ENCODE data around the gene RRN3. TPM values are rescaled to one million over a fixed set of nuclear protein-coding genes. Genes with fewer than 3 reads are reported as not detected.

RRN3 gene, protein sequence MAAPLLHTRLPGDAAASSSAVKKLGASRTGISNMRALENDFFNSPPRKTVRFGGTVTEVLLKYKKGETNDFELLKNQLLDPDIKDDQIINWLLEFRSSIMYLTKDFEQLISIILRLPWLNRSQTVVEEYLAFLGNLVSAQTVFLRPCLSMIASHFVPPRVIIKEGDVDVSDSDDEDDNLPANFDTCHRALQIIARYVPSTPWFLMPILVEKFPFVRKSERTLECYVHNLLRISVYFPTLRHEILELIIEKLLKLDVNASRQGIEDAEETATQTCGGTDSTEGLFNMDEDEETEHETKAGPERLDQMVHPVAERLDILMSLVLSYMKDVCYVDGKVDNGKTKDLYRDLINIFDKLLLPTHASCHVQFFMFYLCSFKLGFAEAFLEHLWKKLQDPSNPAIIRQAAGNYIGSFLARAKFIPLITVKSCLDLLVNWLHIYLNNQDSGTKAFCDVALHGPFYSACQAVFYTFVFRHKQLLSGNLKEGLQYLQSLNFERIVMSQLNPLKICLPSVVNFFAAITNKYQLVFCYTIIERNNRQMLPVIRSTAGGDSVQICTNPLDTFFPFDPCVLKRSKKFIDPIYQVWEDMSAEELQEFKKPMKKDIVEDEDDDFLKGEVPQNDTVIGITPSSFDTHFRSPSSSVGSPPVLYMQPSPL
- 41.7 and 46.0 TPM in 2 replicates for total RNA-seq (2014; rRNA removed; shearing (Covaris generic))

DNA sequence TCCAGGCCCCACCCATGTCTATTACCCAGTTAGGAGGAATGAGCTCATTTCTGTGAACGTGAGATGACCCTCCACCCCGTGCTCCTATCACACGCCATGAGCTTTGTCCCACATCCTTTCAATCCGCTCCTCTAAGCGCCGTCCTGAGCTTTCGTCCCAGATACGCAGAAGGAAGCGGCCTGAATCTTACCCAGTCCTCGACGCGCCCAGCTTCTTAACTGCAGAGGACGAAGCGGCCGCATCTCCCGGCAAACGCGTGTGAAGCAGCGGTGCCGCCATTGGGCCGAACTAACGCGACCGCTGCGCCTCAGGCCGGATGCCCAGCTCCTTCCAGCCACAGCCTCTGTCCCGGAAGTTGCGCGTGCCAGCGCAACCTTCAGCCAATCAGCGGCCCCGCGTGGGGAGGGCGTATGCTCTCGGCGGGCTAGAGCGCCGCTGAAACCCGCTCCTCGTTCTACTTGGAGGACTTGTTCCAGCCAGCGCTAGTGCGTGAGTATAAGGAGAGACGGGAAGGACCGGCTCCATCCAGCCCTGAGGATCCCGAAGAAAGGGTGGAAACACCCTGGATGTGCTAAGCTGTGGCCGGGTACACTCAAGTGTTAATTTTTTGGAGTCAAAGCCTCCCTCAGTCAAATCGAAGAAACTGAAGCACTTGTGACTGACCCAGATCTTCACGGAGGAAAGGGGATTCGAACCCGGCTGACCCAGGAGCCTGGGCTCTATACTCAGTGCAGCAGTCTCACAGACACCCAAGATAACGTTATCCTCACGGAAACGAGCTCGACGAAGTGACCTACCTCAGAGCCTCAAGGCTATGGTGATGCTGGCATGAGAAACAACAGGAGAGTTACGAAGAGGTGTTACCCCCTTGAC, at the start of gene RRN3:
TSS of gene RRN3 (minus strand) at position 318 of the 873 bp plus-strand sequence. CDS start at position 279, 39 bp downstream.

Small RNAs within 50 kb of the gene (small RNA-seq; reads per million reads assigned to genes)
- gene MIR1972-1, result not detected

Other genes with a start within 250 kb of the RRN3 start
- 52.4 and 58.4 TPM in 2 replicates for gene NPIPA1, start 156.8 kb downstream of the RRN3 start, total RNA-seq (2014; rRNA removed; shearing (Covaris generic))
- gene PDXDC1, start 119.2 kb downstream of the RRN3 start, total RNA-seq (2014; rRNA removed; shearing (Covaris generic)), result 45.7 and 50.3 TPM in 2 replicates
- 23.6 and 23.7 TPM in 2 replicates for gene NTAN1, start 38.2 kb downstream of the RRN3 start, total RNA-seq (2014; rRNA removed; shearing (Covaris generic))

Data from A375 (cell line).